GM19023 (cell line): Measurements from ENCODE around the gene PTCD1.
A peak's percentile ranks its signal among the peaks of the same experiment; 100 is the strongest.
"Not testable (repeated sequence)": the region's sequence is repeated elsewhere in the genome, so short reads cannot be mapped to it uniquely, and the experiment has no call there.

Experiments
- ATAC-seq: cut with Tn5 transposase; IDR thresholded peaks from one replicate; pipeline ENCODE4 v1.9.1; 2021; ENCODE audit warnings: mild to moderate bottlenecking, moderate library complexity; ENCODE audit not compliant: unreplicated experiment

PTCD1 gene

GRCh38 chr7:99449326-99449725 is 10.7 kb upstream of the PTCD1 start:
- ATAC-seq: no peak

GRCh38 chr7:99448855-99449254 is 10.3 kb upstream of the PTCD1 start:
- ATAC-seq: no peak

GRCh38 chr7:99447943-99448342 is 9.3 kb upstream of the PTCD1 start:
- no peak for ATAC-seq

- no peak for ATAC-seq
These were observed 7.5 kb upstream of the PTCD1 start for GRCh38 chr7:99446096-99446495.

GRCh38 chr7:99440195-99440594 is 1.6 kb upstream of the PTCD1 start:
- ATAC-seq: no peak

GRCh38 chr7:99437946-99438572 is 539 bp downstream of the PTCD1 start:
- ATAC-seq: peak; percentile 5

GRCh38 chr7:99433158-99433557 is 5.4 kb downstream of the PTCD1 start:
- no peak for ATAC-seq

- ATAC-seq: not testable (repeated sequence)
These were observed 6.7 kb downstream of the PTCD1 start for GRCh38 chr7:99431756-99432540.

- ATAC-seq: no peak
These were observed 8.8 kb downstream of the PTCD1 start for GRCh38 chr7:99429756-99430155.

GRCh38 chr7:99428972-99429566 is 9.5 kb downstream of the PTCD1 start:
- ATAC-seq: no peak

GRCh38 chr7:99424932-99425730 is 13.5 kb downstream of the PTCD1 start:
- ATAC-seq: no peak

- no peak for ATAC-seq
These were observed 16.0 kb downstream of the PTCD1 start for GRCh38 chr7:99422625-99423024.

GRCh38 chr7:99422186-99422585 is 16.4 kb downstream of the PTCD1 start:
- no peak for ATAC-seq

GRCh38 chr7:99420986-99421385 is 17.6 kb downstream of the PTCD1 start:
- no peak for ATAC-seq

- ATAC-seq: no peak
These were observed 18.4 kb downstream of the PTCD1 start for GRCh38 chr7:99420213-99420612.

GRCh38 chr7:99419323-99420021 is 19.1 kb downstream of the PTCD1 start:
- ATAC-seq: no peak

GRCh38 chr7:99418260-99418659 is 20.3 kb downstream of the PTCD1 start:
- no peak for ATAC-seq

- ATAC-seq: not testable (repeated sequence)
These were observed 23.0 kb downstream of the PTCD1 start for GRCh38 chr7:99415513-99416127.

GRCh38 chr7:99410635-99411034 is 28.0 kb downstream of the PTCD1 start:
- ATAC-seq: no peak

GRCh38 chr7:99409806-99410205 is 28.8 kb downstream of the PTCD1 start:
- no peak for ATAC-seq
